Measurements from ENCODE around the gene KCNRG.
"Not testable (repeated sequence)": the region's sequence is repeated elsewhere in the genome, so short reads cannot be mapped to it uniquely, and the experiment has no call there.

Gene KCNRG

GRCh38 chr13:50015258-50015657 is at the start of gene KCNRG:
TSS of gene KCNRG (plus strand) at chr13:50015444. CDS start at chr13:50015494, 50 bp downstream.
- peak; percentile 46 for DNase-seq

- DNase-seq: no peak
Observed at GRCh38 chr13:49967456-49967855, 47.8 kb upstream of the KCNRG start.

DNA sequence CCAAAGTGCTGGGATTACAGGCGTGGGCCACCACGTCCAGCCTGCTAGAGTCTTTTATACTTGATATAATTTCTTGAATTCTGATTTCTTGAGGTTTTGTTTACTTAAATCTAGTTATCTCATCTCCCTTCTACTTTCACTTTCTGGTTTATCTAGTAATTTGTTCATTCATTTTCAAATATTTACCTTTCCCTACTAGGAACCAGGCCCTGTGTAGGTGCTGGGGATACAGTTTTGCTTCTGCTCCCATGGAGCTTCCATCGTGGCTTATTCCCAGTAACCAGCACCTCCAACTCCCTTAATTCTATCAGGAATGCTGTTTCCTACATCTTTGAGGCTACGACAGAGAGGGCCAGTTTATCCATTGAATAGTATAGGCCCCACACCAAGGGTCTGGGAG is 42.5 kb upstream of the KCNRG start:
- DNase-seq: no peak

- no peak for DNase-seq
Observed at GRCh38 chr13:49975826-49976225, 39.4 kb upstream of the KCNRG start.

GRCh38 chr13:49976314-49977258 is 38.7 kb upstream of the KCNRG start:
- DNase-seq: peak; percentile 37

DNA sequence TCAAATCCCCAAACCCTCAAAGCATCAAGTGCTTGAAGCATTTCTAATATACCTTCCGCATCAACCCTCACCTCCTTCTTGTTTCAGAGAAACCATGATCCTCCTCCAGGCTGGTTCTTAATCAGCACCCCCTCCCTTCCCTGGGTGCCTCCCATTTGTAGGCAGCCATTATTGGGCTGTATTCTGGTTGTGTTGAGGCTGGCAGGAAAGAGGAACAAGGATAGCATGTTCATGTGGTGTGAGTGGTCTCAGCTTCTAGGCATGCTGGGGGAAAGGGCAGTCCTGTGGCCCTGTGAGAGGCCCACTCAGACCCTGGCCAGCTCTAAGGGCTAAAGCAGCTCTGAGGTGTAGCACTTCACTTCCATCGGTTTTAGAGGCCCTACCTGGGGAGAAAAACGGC is 37.3 kb upstream of the KCNRG start:
- DNase-seq: no peak

DNA sequence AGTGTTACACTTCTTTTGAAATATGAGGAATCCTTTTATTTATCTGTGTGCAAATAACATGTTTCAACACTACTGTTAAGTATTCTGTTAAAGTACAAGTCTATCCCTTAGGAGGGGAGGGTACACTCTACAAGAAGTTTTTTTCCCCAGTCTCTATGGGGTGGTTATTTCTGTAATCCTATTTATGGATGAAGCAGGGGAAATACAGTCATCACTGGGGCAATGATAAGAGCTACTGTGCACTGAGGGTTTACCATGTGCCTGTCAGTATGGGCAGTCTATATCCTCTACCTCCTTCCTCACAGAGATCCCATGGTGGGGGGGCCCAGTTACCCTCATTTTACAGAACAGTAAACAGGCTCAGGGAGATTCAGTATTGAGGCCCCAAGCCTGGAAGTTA is 35.0 kb upstream of the KCNRG start:
- DNase-seq: no peak

- DNase-seq: no peak
Observed at GRCh38 chr13:49985129-49985528, 30.1 kb upstream of the KCNRG start.

- no peak for DNase-seq
Observed at GRCh38 chr13:49986471-49986870, 28.8 kb upstream of the KCNRG start.

DNA sequence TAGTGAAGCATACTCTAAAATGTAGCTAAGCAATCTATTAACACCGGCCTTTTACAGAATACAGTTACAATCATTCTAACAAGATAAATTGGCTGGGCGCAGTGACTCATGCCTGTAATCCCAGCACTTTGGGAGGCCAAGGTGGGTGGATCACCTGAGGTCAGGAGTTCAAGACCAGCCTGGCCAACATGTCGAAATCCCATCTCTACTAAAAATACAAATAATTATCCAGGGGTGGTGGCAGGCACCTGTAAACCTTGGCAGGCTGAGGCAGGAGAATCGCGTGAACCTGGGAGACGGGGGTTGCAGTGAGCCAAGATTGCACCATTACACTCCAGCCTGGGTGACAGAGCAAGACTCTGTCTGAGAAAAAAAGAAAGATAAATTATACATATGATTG is 24.6 kb upstream of the KCNRG start:
- not testable (repeated sequence) for DNase-seq

- DNase-seq: no peak
Observed at GRCh38 chr13:49993111-49993510, 22.1 kb upstream of the KCNRG start.

DNA sequence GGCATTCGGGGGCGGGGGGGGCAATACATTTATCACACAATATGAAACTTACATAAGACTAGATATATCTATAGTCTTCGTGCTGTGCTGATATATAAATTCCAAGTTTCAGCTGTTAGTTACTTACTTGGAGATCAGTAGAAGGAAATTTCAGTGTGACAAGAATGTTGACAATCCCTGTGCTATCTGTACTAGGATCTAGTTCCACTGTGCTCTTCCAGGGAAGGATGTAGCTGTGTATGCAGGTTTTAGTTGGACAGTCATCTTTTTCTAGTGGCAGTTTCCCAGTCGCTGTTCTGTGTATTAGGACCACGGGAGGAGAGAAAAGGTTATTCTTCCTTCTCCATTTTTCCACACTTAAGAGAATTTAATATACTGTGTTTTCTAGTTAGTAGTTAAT is 21.6 kb upstream of the KCNRG start:
- DNase-seq: no peak

GRCh38 chr13:49995625-49996101 is 19.6 kb upstream of the KCNRG start:
- DNase-seq: no peak

- DNase-seq: peak; percentile 79
Observed at GRCh38 chr13:49996161-49996915, 18.9 kb upstream of the KCNRG start.

DNA sequence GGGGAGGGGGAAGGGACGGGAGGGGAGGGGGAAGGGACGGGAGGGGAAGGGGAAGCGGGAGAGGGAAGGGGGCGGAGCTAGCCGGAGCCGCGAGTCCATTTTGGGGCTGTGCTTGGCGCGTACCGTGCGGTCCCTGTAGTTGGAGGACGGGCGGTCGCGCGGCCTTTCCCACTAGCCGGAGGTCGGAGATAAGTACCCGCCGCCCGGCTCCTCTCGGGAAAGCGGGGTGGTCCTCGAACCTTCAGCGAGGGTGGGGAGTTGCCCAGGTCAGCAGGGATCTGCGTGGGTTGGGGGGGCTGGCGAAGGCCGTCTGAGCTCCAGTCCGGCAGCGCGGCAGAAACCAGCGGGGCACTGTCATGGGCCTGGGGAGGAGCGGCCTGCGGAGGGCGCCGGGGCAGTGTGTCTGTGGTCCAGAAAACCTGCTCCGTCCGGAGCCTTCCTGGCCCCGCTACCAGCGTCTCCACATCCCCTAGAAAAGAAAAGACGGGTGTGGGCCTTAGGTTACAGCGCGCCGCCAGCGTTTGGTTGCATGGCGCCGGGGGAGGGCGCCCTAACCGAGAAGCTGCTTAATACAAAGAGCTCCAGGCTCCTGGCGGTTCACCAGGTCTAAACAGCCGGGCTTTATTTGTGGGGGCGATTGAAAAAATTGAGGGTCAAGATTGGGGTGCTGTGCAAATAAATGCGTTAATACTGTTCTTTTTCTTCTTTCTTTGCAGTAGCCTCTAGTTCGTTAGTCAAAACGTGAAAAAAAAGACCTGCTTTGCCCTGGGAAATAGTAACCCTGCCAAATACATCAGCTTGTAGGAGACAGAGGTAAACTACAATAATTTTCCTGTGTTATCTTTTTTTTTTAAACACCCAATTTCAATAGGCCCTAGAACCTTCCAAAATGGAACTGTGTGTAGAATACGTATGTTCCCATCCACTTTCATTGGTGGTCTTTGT is 18.0 kb upstream of the KCNRG start, which contains the start of gene TRIM13:
TRIM13 (plus strand) TSS at position 92 of the 945 bp plus-strand sequence. CDS start 14,899 bp downstream, outside the sequence.
- DNase-seq: peak; percentile 69

DNA sequence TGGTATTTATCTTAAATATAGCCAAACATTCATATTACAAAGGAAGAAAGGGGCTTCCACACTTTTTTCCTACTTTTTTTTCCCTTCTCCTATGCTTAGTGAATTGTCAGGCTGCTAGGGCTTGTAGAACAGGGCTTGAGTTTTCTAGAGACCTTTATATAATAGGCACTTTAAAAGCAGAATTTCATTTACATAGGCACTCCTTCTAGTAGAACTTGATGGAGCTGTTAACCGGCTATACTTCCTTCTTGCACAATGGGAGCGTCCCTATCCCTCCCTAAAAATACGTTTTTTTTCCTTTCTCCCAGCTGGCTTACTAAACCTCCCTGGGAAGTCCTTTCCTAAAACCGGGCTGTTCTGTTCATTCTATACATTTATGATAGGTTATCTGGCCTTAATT is 17.3 kb upstream of the KCNRG start:
- DNase-seq: peak; percentile 30

DNA sequence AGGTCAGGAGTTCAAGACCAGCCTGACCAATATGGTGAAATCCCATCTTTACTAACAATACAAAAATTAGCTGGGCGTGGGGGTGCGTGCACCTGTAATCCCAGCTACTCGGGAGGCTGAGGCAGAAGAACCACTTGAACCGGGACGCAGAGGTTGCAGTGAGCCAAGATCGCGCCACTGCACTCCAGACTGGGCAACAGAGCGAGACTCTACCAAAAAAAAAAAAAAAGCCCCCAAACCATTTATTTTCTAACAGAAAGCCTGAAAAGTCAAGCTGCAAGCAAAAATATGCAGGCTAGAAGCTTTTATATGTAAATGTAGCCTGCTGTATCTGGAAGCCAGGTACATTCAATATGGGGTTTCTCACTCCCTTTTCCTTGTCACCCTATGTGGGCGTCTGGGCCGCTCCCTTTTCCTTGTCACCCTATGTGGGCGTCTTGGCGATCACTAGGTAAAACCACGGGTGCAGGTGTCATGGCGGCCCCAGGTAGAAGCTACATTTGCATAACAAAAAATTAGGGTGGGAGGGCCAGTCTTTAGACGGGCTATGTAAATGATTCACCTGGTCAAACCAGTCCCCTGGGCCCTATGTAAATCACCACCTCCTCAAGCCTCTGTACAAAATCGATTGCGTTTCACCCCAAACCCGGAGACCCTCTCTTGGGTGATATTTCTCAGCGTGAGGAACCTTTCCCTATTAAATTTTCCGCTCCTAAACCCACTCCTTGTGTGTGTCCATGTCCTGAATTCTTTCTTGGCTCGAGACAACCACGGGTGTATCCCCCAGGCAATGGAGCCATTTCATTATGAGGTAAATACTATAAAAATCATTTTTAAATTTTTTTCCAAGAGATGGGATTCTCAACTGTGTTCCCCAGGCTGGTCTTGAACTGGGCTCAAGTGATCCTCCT is 16.3 kb upstream of the KCNRG start:
- no peak for DNase-seq

DNA sequence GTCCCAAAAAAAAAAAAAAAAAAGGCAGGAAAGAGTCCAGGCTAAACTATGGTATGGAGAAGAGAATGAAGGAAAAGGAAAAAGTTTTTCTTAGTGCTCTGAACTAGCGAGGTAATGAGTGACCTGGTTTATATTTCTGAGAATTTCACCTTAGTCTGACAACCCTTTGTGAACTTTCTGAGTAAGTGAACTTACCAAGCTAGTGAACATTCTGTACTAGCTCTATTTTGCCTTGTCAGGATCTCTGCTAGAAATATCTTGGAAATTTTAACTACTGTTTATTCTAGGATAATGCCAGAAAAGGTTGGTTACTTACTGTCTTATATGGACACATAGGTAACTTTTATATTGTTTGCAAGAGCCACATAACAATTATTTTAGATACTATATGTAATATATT is 14.0 kb upstream of the KCNRG start:
- DNase-seq: no peak

- DNase-seq: no peak
Observed at GRCh38 chr13:50006426-50007135, 8.7 kb upstream of the KCNRG start.

GRCh38 chr13:50011461-50011860 is 3.8 kb upstream of the KCNRG start:
- no peak for DNase-seq
